ENCODE results near the gene SMIM41.
"Not testable (repeated sequence)": the region's sequence is repeated elsewhere in the genome, so short reads cannot be mapped to it uniquely, and the experiment has no call there.

The SMIM41 gene

DNA sequence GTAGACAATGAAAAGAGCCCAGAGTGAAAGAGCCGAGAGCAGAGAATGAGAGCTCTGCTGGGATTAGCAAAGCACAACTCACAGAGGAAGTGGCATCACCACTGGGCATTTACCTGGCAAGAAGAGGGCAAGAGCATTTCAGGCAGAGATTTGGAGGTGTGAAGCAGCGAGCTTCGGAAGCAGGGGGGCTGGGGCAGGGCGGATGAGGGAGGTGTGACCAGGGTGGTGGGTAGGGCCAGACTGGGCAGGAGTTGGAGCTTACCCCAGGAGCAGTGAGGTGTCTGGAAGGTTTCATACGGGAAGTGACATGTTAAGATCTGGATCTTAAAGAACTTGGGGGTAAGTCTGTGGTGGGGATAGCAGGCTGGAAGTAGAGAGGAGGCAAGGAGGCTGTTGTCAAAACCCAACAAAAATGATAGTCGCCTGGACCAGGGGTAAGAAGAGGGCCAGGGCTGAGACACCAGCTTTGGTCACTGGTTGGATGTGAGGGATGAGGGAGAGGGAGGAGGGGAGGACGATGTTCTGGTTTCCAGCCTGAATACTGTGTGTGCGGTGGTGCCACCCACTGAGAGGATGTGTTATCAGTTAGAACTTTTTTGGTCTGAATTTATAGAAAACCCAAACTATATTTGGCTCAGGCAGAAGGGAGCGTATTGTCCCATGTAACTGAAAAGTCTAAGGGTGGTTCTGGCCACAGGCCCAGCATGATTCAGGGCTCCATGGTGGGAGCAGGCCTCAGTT is 5.2 kb downstream of the SMIM41 start:
- Mint-ChIP-seq H3K27me3 (peaks cover 20% of the 10 kb centered on the region), H3K4me1 (peaks cover 18% of the 10 kb centered on the region)

DNA sequence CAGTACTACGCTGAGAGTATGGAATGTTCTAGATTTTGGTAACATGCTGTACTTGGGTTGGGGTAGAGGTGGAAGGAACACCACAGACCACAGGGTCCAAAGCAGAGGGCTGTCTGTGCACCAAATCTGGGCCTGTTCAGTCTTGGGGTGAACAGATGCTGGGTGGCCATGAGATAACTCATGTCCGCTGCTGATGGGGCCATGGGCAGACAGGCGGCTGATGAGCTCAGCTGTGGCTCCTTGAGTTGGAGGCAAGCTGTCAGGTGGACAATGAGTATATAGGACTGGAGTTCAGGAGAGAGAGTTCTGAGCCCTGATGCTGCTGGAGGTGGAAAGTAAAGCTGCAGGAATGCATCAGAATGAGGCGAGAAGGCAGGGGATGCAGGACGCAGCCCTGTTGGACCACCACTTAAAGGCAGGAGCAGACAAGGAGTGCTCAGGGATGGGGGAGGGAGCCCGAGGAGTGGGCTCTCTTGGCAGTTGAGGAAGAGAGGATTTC is 6.2 kb downstream of the SMIM41 start:
- no peak for ATAC-seq
- peaks cover 30% of the 10 kb centered on the region for H3K27me3 Mint-ChIP-seq

More for the DNA sequence above, 5.2 kb downstream of the SMIM41 start:
- no peak overlapping the region for H3K27ac Mint-ChIP-seq
- no peak overlapping the region for H3K4me3 Mint-ChIP-seq
- H3K9me3 Mint-ChIP-seq: no peaks in the 10 kb centered on the region
- DNase-seq (no peak), ATAC-seq (no peak)
- H3K36me3 Mint-ChIP-seq (ENCODE audit: low read depth): no peaks in the 10 kb centered on the region

DNA sequence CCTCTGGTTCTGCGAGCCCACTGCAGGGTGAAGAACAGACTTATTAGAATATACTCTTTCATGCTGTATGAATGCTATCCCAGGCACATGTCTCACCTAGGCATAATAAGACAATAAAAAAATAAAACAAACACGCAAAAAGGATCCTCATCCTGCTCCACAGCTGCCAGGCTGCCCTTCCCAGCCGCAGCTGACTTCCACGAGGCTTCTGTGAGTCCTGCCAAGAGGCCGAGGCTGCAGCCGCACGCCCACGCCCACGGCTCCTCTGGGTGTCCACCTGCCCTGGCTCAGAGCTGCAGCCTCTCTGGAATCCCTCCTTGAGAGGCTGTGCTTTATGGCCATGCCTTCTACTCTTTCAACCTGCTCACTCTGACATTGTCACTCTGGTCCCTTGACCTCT is 6.9 kb downstream of the SMIM41 start:
- peaks cover 16% of the 10 kb centered on the region for H3K4me1 Mint-ChIP-seq
- no peaks in the 10 kb centered on the region for H3K36me3 Mint-ChIP-seq (ENCODE audit: low read depth)
- no peak overlapping the region for H3K4me3 Mint-ChIP-seq
- no peaks in the 10 kb centered on the region for H3K9me3 Mint-ChIP-seq
- peaks cover 36% of the 10 kb centered on the region for H3K27me3 Mint-ChIP-seq
- DNase-seq: no peak
- H3K27ac Mint-ChIP-seq: no peak overlapping the region
- no peak for ATAC-seq

More for the DNA sequence above, 6.2 kb downstream of the SMIM41 start:
- H3K4me1 Mint-ChIP-seq: peaks cover 16% of the 10 kb centered on the region
- DNase-seq: no peak
- H3K9me3 Mint-ChIP-seq: no peaks in the 10 kb centered on the region
- H3K27ac Mint-ChIP-seq: no peak overlapping the region
- H3K36me3 Mint-ChIP-seq (ENCODE audit: low read depth): no peaks in the 10 kb centered on the region
- H3K4me3 Mint-ChIP-seq: no peak overlapping the region

DNA sequence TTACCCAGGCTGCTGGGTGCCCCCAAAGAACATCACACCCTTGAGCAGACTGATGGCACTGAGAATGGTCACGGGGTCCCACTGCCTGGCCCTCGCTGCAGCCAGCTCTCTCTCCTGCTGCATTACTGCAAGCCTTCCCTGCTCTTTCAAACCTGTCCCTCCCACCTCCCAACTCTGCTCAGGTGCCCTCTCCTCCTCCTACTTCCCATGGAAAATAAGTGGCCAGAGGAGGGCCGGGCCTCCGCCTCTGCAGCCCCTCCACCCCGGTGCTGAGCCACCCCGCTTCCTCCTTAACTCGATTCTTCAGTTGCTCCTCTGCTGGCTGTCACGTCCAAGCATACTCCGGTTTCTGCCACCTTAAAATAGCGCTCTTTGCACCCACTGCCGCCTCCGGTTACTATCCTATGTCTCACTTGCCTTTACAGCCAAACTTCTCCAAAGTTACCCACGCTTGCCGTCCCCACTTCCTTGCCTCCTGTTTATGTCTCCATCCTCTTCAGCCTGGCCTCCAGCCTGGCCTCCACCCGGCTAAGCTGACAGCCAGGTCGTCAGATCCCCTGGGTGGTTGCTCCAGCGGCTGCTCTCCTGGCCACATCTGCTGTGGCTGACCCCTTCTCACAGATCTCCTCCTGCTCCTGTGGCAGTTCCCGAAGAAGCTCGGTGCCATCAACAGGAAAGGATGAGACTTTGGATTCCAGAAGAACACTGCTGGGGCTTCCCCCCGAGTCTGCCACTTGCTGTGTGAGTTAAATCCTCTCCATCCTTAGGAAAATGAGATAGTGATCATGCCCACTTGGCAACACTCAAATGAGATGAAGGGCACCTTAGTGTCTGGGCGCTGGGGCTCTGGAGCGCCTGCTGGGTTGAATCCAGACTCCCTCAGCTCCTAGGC is 7.7 kb downstream of the SMIM41 start:
- Mint-ChIP-seq H3K36me3 (ENCODE audit: low read depth) (no peaks in the 10 kb centered on the region), H3K27ac (no peak overlapping the region), H3K9me3 (no peaks in the 10 kb centered on the region), H3K4me1 (peaks cover 9% of the 10 kb centered on the region), H3K27me3 (peaks cover 42% of the 10 kb centered on the region), H3K4me3 (no peak overlapping the region)
- no peak for DNase-seq
- no peak for ATAC-seq

DNA sequence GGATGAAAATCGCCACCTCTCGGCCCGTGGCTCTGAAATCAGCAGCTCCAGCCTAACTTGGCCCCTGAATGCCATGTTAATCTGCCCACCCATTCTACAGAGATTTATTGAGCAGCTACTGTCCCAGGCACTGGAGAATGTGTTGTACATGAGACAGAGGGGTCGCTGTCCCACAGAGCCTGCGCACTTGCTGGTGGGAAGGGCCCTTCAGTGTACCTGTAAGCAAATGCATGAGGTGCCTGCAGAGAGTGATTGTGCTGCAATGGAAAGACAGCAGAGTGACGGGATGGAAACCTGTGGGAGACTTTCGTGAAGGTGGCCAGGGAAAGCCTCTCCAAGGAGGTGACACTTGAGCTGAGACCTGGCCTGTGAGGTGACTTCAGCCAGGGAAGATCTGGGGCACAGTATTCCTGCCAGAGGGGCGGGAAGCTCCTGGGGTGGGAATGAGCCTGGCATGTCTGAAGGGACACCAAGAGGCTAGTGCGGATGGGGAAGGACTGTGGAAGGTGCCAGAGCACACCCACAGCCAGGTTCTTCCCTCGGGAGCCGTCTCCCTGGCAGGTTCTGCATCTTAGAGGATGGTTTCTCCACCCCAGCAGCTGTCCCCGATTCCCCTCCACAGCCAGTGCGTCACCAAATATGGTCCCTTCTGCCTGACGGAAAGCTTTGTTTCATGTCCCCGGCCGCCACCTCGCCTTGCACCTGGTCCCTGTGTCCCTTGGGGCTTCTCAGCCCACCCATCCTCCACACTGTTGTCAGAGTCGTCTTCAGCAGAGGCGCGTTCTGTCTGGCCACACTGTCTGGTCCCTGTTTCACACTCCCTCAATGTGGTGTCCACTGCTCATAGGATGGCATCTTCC is 8.7 kb downstream of the SMIM41 start:
- peaks cover 48% of the 10 kb centered on the region for H3K27me3 Mint-ChIP-seq
- no peak overlapping the region for H3K27ac Mint-ChIP-seq
- no peaks in the 10 kb centered on the region for H3K9me3 Mint-ChIP-seq
- H3K36me3 Mint-ChIP-seq (ENCODE audit: low read depth): no peaks in the 10 kb centered on the region
- H3K4me1 Mint-ChIP-seq: peaks cover 6% of the 10 kb centered on the region
- ATAC-seq (no peak), DNase-seq (no peak)
- no peak overlapping the region for H3K4me3 Mint-ChIP-seq

DNA sequence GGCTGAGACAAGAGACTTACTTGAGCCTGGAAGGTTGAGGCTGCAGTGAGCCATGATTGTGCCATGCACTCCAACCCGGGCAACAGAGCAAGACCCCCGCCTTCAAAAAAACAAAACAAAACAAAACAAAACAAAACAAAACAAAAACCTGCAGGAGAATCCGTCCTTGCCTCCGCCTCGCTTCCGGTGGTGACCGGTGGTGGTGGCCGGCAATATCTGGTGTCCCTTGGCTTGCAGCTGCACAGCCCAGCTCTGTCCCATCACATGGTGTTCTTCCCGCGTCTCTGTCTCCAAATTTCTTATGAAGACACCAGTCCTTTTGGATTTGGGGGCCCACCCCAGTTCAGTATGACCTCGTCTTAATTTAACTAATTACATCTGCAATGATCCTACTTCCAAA is 10.0 kb downstream of the SMIM41 start:
- H3K27ac Mint-ChIP-seq: no peak overlapping the region
- DNase-seq: no peak
- no peaks in the 10 kb centered on the region for H3K9me3 Mint-ChIP-seq
- H3K36me3 Mint-ChIP-seq (ENCODE audit: low read depth): no peaks in the 10 kb centered on the region
- no peak for ATAC-seq
- H3K4me1 Mint-ChIP-seq: no peaks in the 10 kb centered on the region
- peaks cover 49% of the 10 kb centered on the region for H3K27me3 Mint-ChIP-seq
- no peak overlapping the region for H3K4me3 Mint-ChIP-seq

DNA sequence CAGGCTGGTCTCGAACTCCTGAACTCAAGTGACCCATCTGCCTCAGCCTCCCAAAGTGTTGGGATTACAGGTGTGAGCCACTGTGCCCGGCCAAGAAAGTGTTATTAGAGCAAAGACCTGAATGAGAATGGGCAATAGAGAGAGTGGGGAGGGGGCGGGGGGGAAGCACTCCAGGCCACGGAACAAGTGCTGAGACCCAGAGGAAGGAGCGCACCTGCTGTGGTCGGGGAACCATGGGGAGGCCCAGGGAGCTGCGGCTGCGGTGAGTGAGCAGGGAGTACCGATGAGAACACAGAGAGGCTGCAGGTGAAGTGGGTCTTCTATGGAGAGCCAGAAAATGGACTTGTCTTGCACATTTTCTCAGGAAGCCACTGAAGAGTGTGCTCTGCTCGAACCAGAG is 10.8 kb downstream of the SMIM41 start:
- ATAC-seq (no peak), DNase-seq (no peak)
- H3K4me3 Mint-ChIP-seq: no peak overlapping the region
- no peaks in the 10 kb centered on the region for H3K9me3 Mint-ChIP-seq
- peaks cover 52% of the 10 kb centered on the region for H3K27me3 Mint-ChIP-seq
- no peaks in the 10 kb centered on the region for H3K4me1 Mint-ChIP-seq
- H3K36me3 Mint-ChIP-seq (ENCODE audit: low read depth): no peaks in the 10 kb centered on the region
- H3K27ac Mint-ChIP-seq: no peak overlapping the region

DNA sequence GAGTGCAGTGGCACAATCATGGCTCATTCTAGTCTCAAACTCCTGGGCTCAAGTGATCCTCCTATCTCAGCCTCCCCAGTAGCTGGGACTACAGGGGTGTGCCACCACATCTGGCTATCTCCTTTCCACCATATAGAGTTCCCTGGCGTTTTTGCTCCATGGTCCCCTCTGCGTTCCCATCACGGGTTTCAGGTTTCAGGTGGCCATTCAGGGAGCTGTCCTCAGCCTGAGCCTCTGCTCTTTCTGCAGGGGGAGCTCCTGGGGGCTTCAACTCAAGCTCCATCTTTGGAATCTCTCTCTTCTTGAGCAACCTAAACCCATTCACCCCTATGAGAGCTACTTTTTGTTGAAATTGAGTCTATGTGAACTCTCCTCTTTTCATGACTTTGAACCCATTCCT is 11.6 kb downstream of the SMIM41 start:
- Mint-ChIP-seq H3K27ac (no peak overlapping the region), H3K27me3 (peaks cover 52% of the 10 kb centered on the region), H3K9me3 (no peaks in the 10 kb centered on the region), H3K36me3 (ENCODE audit: low read depth) (no peaks in the 10 kb centered on the region), H3K4me3 (no peak overlapping the region), H3K4me1 (no peaks in the 10 kb centered on the region)
- ATAC-seq (no peak), DNase-seq (no peak)

DNA sequence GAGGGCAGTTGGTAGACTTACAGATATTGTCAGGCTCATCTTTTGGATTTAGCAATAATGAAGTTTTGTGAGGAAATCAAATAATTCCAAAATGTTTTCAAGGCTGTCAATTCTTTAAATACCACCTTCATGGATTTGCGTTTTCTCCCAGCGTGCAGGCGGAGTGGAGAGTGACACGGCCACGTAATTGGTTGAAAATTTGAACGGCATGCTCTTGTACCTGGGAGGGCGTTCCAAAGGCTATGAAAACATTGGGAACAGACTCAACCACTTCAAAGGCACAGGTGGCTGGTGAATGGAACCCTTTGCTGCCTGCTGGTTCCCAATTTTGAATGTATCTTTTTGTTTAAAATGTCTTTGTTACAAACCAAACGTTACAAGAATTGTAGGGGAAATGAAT is 12.4 kb downstream of the SMIM41 start:
- H3K4me1 Mint-ChIP-seq: no peaks in the 10 kb centered on the region
- H3K27me3 Mint-ChIP-seq: peaks cover 49% of the 10 kb centered on the region
- no peak overlapping the region for H3K4me3 Mint-ChIP-seq
- ATAC-seq: no peak
- no peaks in the 10 kb centered on the region for H3K36me3 Mint-ChIP-seq (ENCODE audit: low read depth)
- H3K9me3 Mint-ChIP-seq: no peaks in the 10 kb centered on the region
- DNase-seq: no peak
- H3K27ac Mint-ChIP-seq: no peak overlapping the region

DNA sequence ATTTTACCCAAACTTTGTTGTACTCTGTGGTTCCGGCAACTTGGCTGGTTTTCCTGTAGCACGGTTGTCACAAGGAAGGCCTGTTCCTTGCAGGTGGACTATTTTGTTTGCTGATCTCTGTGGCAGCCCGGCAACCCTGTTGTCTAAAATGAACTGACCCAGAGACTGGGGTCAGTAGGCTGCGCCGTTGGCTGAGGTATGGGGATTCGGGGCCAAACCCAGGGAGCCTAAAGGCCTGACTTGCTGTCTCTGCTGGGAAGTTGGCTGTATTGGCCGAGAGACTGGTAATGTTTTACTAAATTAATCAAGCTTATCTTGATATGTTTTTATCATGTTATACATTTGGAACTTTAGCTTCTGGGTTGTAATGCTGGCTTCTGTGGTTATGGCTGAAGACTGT is 13.8 kb downstream of the SMIM41 start:
- no peaks in the 10 kb centered on the region for H3K9me3 Mint-ChIP-seq

DNA sequence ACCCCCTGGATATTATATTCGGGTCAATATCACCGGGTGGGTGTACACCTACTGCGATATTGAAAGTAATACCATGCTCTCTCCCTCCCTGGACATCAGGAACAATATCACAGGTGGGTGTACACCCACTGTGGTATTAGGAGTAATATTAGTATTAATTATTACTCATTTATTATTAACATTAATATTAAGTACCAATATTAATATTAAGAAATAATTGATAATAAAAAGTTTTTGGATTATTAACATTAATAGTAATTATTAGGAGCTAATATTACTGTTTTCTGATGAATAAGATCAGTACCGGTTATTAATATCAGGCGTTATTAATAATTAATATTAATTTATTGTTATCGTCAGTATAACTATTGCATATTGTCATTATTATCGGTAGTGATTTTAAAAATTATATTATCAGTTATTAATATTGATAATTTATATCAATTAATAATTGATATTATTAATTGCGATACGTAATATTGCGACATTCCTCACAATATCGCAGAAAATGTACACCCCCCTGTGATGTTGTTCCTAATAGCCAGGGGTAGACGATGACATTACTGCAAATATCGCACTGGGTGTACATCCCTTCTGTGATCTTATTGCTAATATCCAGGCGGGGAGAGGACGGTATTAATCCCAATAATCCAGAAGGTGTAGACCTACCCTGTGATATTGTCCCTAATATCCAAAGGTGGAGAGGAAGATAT is 17.0 kb downstream of the SMIM41 start:
- ATAC-seq (no peak), DNase-seq (no peak)
- Mint-ChIP-seq H3K36me3 (ENCODE audit: low read depth) (no peaks in the 10 kb centered on the region), H3K4me3 (no peak overlapping the region), H3K9me3 (no peaks in the 10 kb centered on the region), H3K27me3 (peaks cover 15% of the 10 kb centered on the region), H3K27ac (no peak overlapping the region), H3K4me1 (no peaks in the 10 kb centered on the region)

More for the DNA sequence above, 13.8 kb downstream of the SMIM41 start:
- Mint-ChIP-seq H3K27me3 (peaks cover 43% of the 10 kb centered on the region), H3K4me1 (no peaks in the 10 kb centered on the region), H3K36me3 (ENCODE audit: low read depth) (no peaks in the 10 kb centered on the region), H3K4me3 (no peak overlapping the region), H3K27ac (no peak overlapping the region)
- DNase-seq: no peak
- no peak for ATAC-seq

DNA sequence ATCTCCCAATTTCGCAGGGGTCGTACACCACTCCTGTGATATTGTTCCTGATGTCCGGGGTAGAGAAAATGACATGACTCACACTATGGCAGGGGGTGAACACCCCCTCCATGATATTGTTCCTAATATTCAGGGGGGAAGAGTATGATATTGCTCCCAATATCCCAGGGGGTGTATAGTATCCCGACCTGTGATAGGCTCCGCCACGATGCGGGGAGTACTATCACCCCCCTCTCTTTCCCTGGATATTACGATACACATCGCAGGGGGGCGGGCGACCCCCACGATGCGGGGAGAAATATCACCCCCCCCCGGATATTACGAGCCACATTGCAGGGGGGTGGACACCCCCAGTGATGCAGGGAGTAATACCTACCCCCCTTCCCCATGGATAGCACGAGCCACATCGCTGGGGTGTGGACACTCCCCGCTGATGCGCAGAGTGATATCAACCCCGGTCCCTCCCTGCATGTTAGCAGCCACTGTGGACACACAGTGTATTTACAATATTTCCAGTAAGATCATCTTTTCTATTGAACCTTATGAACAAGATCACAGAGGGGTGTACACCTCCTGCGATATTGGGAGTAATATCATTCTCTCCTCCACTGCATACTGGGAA is 17.7 kb downstream of the SMIM41 start:
- Mint-ChIP-seq H3K36me3 (ENCODE audit: low read depth) (no peaks in the 10 kb centered on the region), H3K27me3 (peaks cover 12% of the 10 kb centered on the region), H3K27ac (no peak overlapping the region), H3K4me3 (no peak overlapping the region), H3K9me3 (no peaks in the 10 kb centered on the region), H3K4me1 (no peaks in the 10 kb centered on the region)
- ATAC-seq: no peak
- DNase-seq: no peak

DNA sequence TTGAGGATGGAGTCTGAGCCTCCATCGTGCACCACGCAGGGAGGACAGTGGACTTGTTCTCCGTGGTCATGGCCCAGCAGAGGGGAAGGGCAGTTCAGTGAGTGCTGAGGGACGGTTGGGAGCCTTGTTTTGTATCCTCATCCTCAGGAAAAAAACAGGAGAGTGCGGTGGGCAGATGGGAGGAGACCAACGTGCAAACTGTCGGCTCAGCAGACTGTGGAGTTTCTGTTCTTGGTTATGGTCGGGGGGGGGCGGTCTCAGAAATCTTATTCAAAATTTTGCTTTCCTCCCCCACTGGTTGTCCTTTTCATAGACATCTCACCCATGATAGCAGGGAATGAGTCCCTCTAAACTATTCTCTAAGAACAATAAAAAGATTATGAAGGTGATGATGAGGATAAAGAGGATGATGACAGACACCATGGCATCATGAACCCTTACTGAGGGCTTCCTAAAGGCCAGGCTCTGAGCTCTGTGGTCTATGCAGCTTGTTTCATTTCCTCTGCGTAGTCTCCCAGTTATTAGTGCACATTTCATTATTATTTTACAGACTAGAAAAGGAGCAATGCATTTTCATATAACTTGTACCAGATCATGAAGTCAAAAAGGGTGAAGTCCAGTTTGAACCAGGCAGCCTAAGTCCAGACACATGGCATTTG is 25.1 kb downstream of the SMIM41 start:
- not testable (repeated sequence) for H3K4me1 Mint-ChIP-seq; ATAC-seq; DNase-seq; H3K4me3 Mint-ChIP-seq; H3K9me3 Mint-ChIP-seq; H3K36me3 Mint-ChIP-seq (ENCODE audit: low read depth); H3K27ac Mint-ChIP-seq
- H3K27me3 Mint-ChIP-seq: peaks cover 37% of the 10 kb centered on the region
